ENCODE data around the gene HMX1. TPM values are rescaled to one million over a fixed set of nuclear protein-coding genes. Genes with fewer than 3 reads are reported as not detected.

HMX1 gene
- polyA plus RNA-seq, 1 of the 3 experiments (the other 2 are of a cell fraction) = 0.20 TPM

DNA sequence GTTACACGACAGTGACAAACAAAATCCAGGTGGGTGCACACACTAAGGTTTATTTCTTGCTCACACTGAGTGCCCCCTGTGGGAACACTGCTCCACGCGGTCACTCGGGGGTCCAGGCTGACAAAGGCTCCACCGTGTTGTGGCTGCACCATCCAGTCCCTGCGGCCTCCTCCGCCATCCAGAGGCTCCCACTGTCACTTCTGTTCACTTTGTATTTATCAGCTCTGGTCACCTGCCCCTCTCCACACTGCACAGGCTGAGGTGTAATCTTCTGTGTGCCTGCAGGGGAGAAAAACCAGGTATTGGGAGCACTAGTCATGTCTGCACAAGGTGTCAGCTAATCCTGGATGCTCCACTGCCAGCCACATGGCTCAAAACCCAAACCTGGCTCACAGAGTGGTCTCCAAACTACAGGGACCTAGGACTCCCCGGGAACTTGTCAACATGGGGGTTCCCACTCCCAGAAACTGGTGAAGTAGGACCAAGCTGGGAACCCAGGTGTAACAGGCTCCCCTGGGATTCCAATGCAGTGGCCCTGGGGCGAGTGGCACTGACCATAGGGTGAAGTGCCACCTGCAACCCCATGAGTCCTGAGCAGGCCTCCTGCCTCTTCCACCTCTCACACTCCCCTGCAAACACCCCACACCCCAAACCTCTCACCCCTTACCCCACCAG lies 25.5 kb downstream of the HMX1 start:
- ChIA-PET CTCF (interaction anchor here (1.1 kb wide), 1 partner anchor 35 kb away, joined by 3 read pairs; no protein-coding TSS in a partner anchor), POLR2A (no interaction called here)
- no peak overlapping the region for H3K4me2 ChIP-seq
- no peaks in the 10 kb centered on the region for H3K9me2 ChIP-seq
- H3K79me2 ChIP-seq (ENCODE audit: insufficient read depth) = no peaks in the 10 kb centered on the region
- no peaks in the 10 kb centered on the region for H4K20me1 ChIP-seq (ENCODE audit: insufficient read depth)
- no peak overlapping the region for H3K9ac ChIP-seq
- H3F3A ChIP-seq (replicated peaks; ENCODE audit: insufficient read depth) = no peaks in the 10 kb centered on the region
- 61% methylated on average over 7 of the region's 9 CpGs for WGBS (ENCODE audit: low lambda C conversion rate)
- H3K27me3 ChIP-seq (ENCODE audit: insufficient read depth) = no peaks in the 10 kb centered on the region
- no peak for TF ChIP-seq ZBTB33 (IDR thresholded peaks at IDR 0.05; ENCODE audit: borderline replicate concordance, low read depth)
- TF ChIP-seq GATA2 (CRISPR knock-in tag; IDR thresholded peaks at IDR 0.05) = no peak
- TF ChIP-seq RXRA (IDR thresholded peaks at IDR 0.05; ENCODE audit: borderline replicate concordance, low read depth) = no peak
- no peak for TF ChIP-seq FOXM1 (IDR thresholded peaks at IDR 0.05; ENCODE audit: low read depth)
- TF ChIP-seq NRF1 (IDR thresholded peaks at IDR 0.05; ENCODE audit: low read depth, low read length) = no peak
- no peak overlapping the region for H3K27ac ChIP-seq (ENCODE audit: low read depth in 2 of 2, low read length in 1 of 2)
- H3K4me3 ChIP-seq (ENCODE audit: low read depth in 2 of 2, low read length in 1 of 2) = no peak overlapping the region
- H3K4me1 ChIP-seq (ENCODE audit: control insufficient read depth in 1 of 2, insufficient read depth in 2 of 2, low read depth in 1 of 2, low read length in 1 of 2) = no peaks in the 10 kb centered on the region; a peak in 1 of 4 replicates
- peak; percentile 6 for DNase-seq
- no peak overlapping the region for H2AFZ ChIP-seq (ENCODE audit: low read depth)
- H3K9me3 ChIP-seq = no peaks in the 10 kb centered on the region
- no peaks in the 10 kb centered on the region for H3K36me3 ChIP-seq (replicated peaks in 1 of 2; ENCODE audit: control insufficient read depth in 1 of 2, insufficient read depth in 2 of 2, low read length in 1 of 2)

DNA sequence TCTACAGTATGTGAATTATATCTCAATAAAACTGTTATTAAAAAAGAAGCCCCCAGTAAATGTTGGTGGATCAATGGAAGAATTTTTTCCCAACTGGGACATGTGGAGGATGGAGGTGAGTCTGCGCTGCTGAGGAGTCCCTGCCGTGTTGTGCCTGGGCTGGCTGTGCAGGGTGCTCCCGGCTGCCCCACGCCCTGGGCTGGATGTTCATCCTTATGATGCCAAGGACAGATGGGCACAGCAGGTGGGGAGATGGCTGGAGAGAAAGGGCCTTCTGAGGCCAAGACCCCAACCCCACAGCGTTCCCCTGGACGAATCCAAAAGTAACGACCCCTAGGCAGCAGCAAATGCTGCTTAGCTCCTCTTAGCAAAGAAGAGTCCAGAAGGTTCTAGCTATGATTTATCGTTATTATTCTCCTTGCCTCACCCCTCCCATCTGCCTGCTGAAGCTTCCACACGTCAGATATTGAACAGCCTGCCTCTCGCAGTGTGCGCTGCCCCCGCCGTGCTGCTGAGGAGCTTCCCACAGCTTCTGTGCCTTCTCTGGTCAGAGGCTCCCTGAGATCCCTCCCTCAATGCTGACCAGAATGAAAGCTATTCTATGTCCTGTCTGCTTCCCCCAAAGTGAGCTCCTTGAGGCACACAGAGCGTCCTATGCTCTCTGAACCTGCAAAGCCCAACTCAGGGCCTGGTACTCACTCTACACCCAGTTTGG lies 26.5 kb downstream of the HMX1 start:
- no peak overlapping the region for H2AFZ ChIP-seq (ENCODE audit: low read depth)
- ChIA-PET POLR2A (no interaction called here), CTCF (interaction anchor here (0.6 kb wide), 1 partner anchor 26 kb away, joined by 3 read pairs; the partner anchor contains the start of gene HMX1)
- H3F3A ChIP-seq (replicated peaks; ENCODE audit: insufficient read depth) = no peaks in the 10 kb centered on the region
- no peaks in the 10 kb centered on the region for H3K4me1 ChIP-seq (ENCODE audit: control insufficient read depth in 1 of 2, insufficient read depth in 2 of 2, low read depth in 1 of 2, low read length in 1 of 2)
- no peaks in the 10 kb centered on the region for H3K9me3 ChIP-seq
- no peaks in the 10 kb centered on the region for H3K9me2 ChIP-seq
- H3K9ac ChIP-seq = no peak overlapping the region
- TF ChIP-seq POLR2AphosphoS5 (IDR thresholded peaks at IDR 0.05; ENCODE audit: low read depth, low read length) (no peak), EP300 (IDR thresholded peaks at IDR 0.05; ENCODE audit: borderline replicate concordance in 1 of 2, low read depth in 1 of 2, low read length in 1 of 2) (no peak), TAF1 (IDR thresholded peaks at IDR 0.05; ENCODE audit: borderline replicate concordance, low read depth, low read length) (no peak), FOSL2 (IDR thresholded peaks at IDR 0.05; ENCODE audit: borderline replicate concordance, low read depth) (no peak), GATA2 (CRISPR knock-in tag; IDR thresholded peaks at IDR 0.05) (no peak), CHD2 (IDR thresholded peaks at IDR 0.05; ENCODE audit: low read length, partially characterized antibody) (no peak), TCF12 (IDR thresholded peaks at IDR 0.05) (no peak), YY1 (IDR thresholded peaks at IDR 0.05; ENCODE audit: low read depth) (no peak), RAD21 (IDR thresholded peaks at IDR 0.05; ENCODE audit: low read length) (no peak)
- TF ChIP-seq, protein P1, sequence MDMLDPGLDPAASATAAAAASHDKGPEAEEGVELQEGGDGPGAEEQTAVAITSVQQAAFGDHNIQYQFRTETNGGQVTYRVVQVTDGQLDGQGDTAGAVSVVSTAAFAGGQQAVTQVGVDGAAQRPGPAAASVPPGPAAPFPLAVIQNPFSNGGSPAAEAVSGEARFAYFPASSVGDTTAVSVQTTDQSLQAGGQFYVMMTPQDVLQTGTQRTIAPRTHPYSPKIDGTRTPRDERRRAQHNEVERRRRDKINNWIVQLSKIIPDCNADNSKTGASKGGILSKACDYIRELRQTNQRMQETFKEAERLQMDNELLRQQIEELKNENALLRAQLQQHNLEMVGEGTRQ (IDR thresholded peaks at IDR 0.05; ENCODE audit: borderline replicate concordance, low read depth, low read length) = no peak
- no peak overlapping the region for H3K27ac ChIP-seq (ENCODE audit: low read depth in 2 of 2, low read length in 1 of 2)
- DNase-seq = peak; percentile 5
- H3K79me2 ChIP-seq (ENCODE audit: insufficient read depth) = no peaks in the 10 kb centered on the region
- H4K20me1 ChIP-seq (ENCODE audit: insufficient read depth) = no peaks in the 10 kb centered on the region
- H3K4me2 ChIP-seq = no peak overlapping the region
- H3K27me3 ChIP-seq (ENCODE audit: insufficient read depth) = no peaks in the 10 kb centered on the region
- 44% methylated on average over 10 of the region's 14 CpGs for WGBS (ENCODE audit: low lambda C conversion rate)
- no peaks in the 10 kb centered on the region for H3K36me3 ChIP-seq (replicated peaks in 1 of 2; ENCODE audit: control insufficient read depth in 1 of 2, insufficient read depth in 2 of 2, low read length in 1 of 2)
- no peak overlapping the region for H3K4me3 ChIP-seq (ENCODE audit: low read depth in 2 of 2, low read length in 1 of 2)

Measured in SK-N-SH (cell line).